Transverse colon (tissue), 4 donors: ENCODE measurements around the gene CDKL5. TPM values are rescaled to one million over a fixed set of nuclear protein-coding genes. Genes with fewer than 3 reads are reported as not detected.

Source experiments
- DNase-seq: peaks from one replicate; pipeline ENCODE4 v3.0.0-alpha.2; 2019
- H3K27ac ChIP-seq, 4 donors: fragments of 200-600 bp; sonication (generic); 2 replicates each; pipeline ENCODE4 v1.5.1; 2016 to 2018; ENCODE audit warnings: inconsistent platforms in 4 of 4
- H3K27me3 ChIP-seq: fragments of 200-600 bp; sonication (generic); 2 replicates; pipeline ENCODE4 v1.5.1; 2017; ENCODE audit warnings: inconsistent platforms
- H3K36me3 ChIP-seq, 4 donors: fragments of 200-600 bp; sonication (generic); 2 replicates each; pipeline ENCODE4 v1.5.1; 2017 to 2019; ENCODE audit warnings: inconsistent platforms in 4 of 4
- H3K4me1 ChIP-seq, 4 donors: fragments of 200-600 bp; sonication (generic); 2 replicates each; pipeline ENCODE4 v1.5.1; 2017 to 2020; ENCODE audit warnings: inconsistent platforms in 4 of 4
- H3K4me3 ChIP-seq, 4 donors: fragments of 200-600 bp; sonication (generic); 1 replicate in 1 of 4; 2 replicates in 3 of 4; pipeline versions ENCODE4 v1.5.1 to v1.6.1; 2017 to 2019; ENCODE audit warnings: inconsistent platforms in 4 of 4
- H3K9me3 ChIP-seq, 2 donors: fragments of 200-600 bp; sonication (generic); 2 replicates each; pipeline ENCODE4 v1.5.1; 2017 to 2019; ENCODE audit warnings: inconsistent platforms in 2 of 2
- CTCF ChIP-seq, 5 experiments: fragments of 200-600 bp in 3 of 5; fragments of 450-650 bp in 2 of 5; sonication (generic) in 3 of 5; IDR thresholded peaks; 1 replicate in 2 of 5; 2 replicates in 3 of 5; pipeline ENCODE4 v1.5.1; 2016 to 2017; ENCODE audit warnings: antibody characterized with exemption in 5 of 5, inconsistent platforms in 3 of 5, mild to moderate bottlenecking in 2 of 5, moderate library complexity in 1 of 5
- EP300 ChIP-seq: sonication (generic); formaldehyde crosslinking; IDR thresholded peaks from one replicate; pipeline ENCODE4 v1.6.1; 2017; ENCODE audit warnings: antibody characterized with exemption, low read depth
- POLR2A ChIP-seq: fragments of 450-650 bp; IDR thresholded peaks from one replicate; pipeline ENCODE4 v1.6.1; 2016; ENCODE audit warnings: antibody characterized with exemption, mild to moderate bottlenecking, moderate library complexity
- POLR2AphosphoS5 ChIP-seq, 3 donors: sonication (generic); formaldehyde crosslinking; IDR thresholded peaks; one replicate each; pipeline ENCODE4 v1.6.1; 2016; ENCODE audit warnings: antibody characterized with exemption in 3 of 3
- WGBS, 2 donors: methylation state at CpG; one replicate each; pipeline ENCODE4 v1.1.5; 2018; ENCODE audit warnings: low coverage in 1 of 2; 5-methylcytosine and 5-hydroxymethylcytosine counted together
- in situ Hi-C, 4 donors: fragments of 200-750 bp; cut with MboI; loops; one replicate each; pipeline versions ENCODE4 v1.15.0 to v1.15.1; 2017; ENCODE audit warnings: low sequenced_read_pairs in 3 of 4, low pct_ligation_motif_present in 1 of 4, low pct_unique_long_range_greater_than_20kb in 1 of 4
- intact Hi-C: fragments of 100-400 bp; cut with DNase I; formaldehyde crosslinking; loops from one replicate; pipeline ENCODE4 v1.15.1; 2023; ENCODE audit warnings: low total_unique reads
- total RNA-seq, 4 donors: library from RNA; depleted of rRNA; stranded (reverse); fragments of >200 nt; gene quantifications; one replicate each; pipeline ENCODE4 v1.1.0, GENCODE V29; 2016

Gene CDKL5
- total RNA-seq, 4 donors from 2014 or later = 0.75 to 4.8 (median 3.5) TPM

GRCh38 chrX:18410038-18410437, 15.4 kb upstream of the CDKL5 start:
- TF ChIP-seq EP300 (no peak), POLR2AphosphoS5 (IDR thresholded peaks at IDR 0.05) (no peak), POLR2A (no peak), CTCF (IDR thresholded peaks at IDR 0.05) (no peak)
- no peak overlapping the region for H3K4me3 ChIP-seq
- no peaks in the 10 kb centered on the region for H3K9me3 ChIP-seq
- WGBS, 2 donors = 90 to 100% methylated on average over 1 to 5 of the region's 5 CpGs
- no peaks in the 10 kb centered on the region for H3K4me1 ChIP-seq
- H3K27me3 ChIP-seq = no peaks in the 10 kb centered on the region
- no peaks in the 10 kb centered on the region for H3K36me3 ChIP-seq
- DNase-seq = no peak
- H3K27ac ChIP-seq = no peak overlapping the region
- intact Hi-C loops (no loop called here), in situ Hi-C loops (loop anchor here in 3 of 4 donors (25.0 kb wide), 2 partner anchors 252 to 477 kb away; partner anchors contain the start of gene RS1 (in 1 of the 3))

GRCh38 chrX:18415386-18415785, 10.0 kb upstream of the CDKL5 start:
- no peak overlapping the region for H3K27ac ChIP-seq
- H3K4me3 ChIP-seq = no peak overlapping the region
- TF ChIP-seq POLR2A (no peak), CTCF (IDR thresholded peaks at IDR 0.05) (no peak), EP300 (no peak), POLR2AphosphoS5 (IDR thresholded peaks at IDR 0.05) (no peak)
- H3K36me3 ChIP-seq = no peaks in the 10 kb centered on the region
- no peaks in the 10 kb centered on the region for H3K9me3 ChIP-seq
- in situ Hi-C loops = loop anchor here in 3 of 4 donors (25.0 kb wide), 2 partner anchors 247 to 472 kb away; partner anchors contain the start of gene RS1 (in 1 of the 3)
- H3K4me1 ChIP-seq = no peaks in the 10 kb centered on the region
- intact Hi-C loops = no loop called here
- no peak for DNase-seq
- no peaks in the 10 kb centered on the region for H3K27me3 ChIP-seq

- H3K27me3 ChIP-seq = no peaks in the 10 kb centered on the region
- TF ChIP-seq POLR2A (no peak), POLR2AphosphoS5 (IDR thresholded peaks at IDR 0.05) (no peak), EP300 (no peak), CTCF (IDR thresholded peaks at IDR 0.05) (no peak)
- WGBS, 2 donors = 72% methylated on average over 5 of the region's 5 CpGs; no CpG with 5 or more reads in 1 of the 2 donors
- no peaks in the 10 kb centered on the region for H3K36me3 ChIP-seq
- no peak overlapping the region for H3K4me3 ChIP-seq
- peaks cover 0 to 4% (median 0%) of the 10 kb centered on the region in 4 donors for H3K4me1 ChIP-seq
- H3K9me3 ChIP-seq = no peaks in the 10 kb centered on the region
- in situ Hi-C loops (loop anchor here in 3 of 4 donors (25.0 kb wide), 2 partner anchors 240 to 465 kb away; partner anchors contain the start of gene RS1 (in 1 of the 3)), intact Hi-C loops (no loop called here)
- no peak overlapping the region for H3K27ac ChIP-seq
- DNase-seq = no peak
Measured at GRCh38 chrX:18422325-18422724, 3.1 kb upstream of the CDKL5 start.

GRCh38 chrX:18422886-18423285, 2.5 kb upstream of the CDKL5 start:
- Histone ChIP-seq H3K27me3 (no peaks in the 10 kb centered on the region), H3K27ac (no peak overlapping the region), H3K4me3 (no peak overlapping the region), H3K4me1 (peaks cover 0 to 4% (median 0%) of the 10 kb centered on the region in 4 donors), H3K36me3 (no peaks in the 10 kb centered on the region), H3K9me3 (no peaks in the 10 kb centered on the region)
- TF ChIP-seq POLR2AphosphoS5 (IDR thresholded peaks at IDR 0.05) (no peak), POLR2A (no peak), CTCF (IDR thresholded peaks at IDR 0.05) (no peak), EP300 (no peak)
- no peak for DNase-seq
- intact Hi-C loops = no loop called here
- in situ Hi-C loops = loop anchor here in 3 of 4 donors (25.0 kb wide), 2 partner anchors 239 to 464 kb away; partner anchors contain the start of gene RS1 (in 1 of the 3)
- 64 to 94% methylated on average over 2 to 4 of the region's 4 CpGs for WGBS, 2 donors
